ENCODE data around the gene MYO7B.

Gene MYO7B

GRCh38 chr2:127681976-127682857 lies 146.7 kb downstream of the MYO7B start:
- ATAC-seq: no peak; the same call in 2 of the 3 replicates
- TF ChIP-seq ZC3H10 (CRISPR knock-in tag; IDR thresholded peaks at IDR 0.05) (no peak), ISL1 (CRISPR knock-in tag; IDR thresholded peaks at IDR 0.05) (no peak), ARNTL (CRISPR knock-in tag; IDR thresholded peaks at IDR 0.05; ENCODE audit: borderline replicate concordance, low read depth) (no peak), TCF4 (CRISPR knock-in tag; IDR thresholded peaks at IDR 0.05; ENCODE audit: borderline replicate concordance) (no peak), SNAI2 (CRISPR knock-in tag; IDR thresholded peaks at IDR 0.05) (no peak)
- TF ChIP-seq, protein P1, sequence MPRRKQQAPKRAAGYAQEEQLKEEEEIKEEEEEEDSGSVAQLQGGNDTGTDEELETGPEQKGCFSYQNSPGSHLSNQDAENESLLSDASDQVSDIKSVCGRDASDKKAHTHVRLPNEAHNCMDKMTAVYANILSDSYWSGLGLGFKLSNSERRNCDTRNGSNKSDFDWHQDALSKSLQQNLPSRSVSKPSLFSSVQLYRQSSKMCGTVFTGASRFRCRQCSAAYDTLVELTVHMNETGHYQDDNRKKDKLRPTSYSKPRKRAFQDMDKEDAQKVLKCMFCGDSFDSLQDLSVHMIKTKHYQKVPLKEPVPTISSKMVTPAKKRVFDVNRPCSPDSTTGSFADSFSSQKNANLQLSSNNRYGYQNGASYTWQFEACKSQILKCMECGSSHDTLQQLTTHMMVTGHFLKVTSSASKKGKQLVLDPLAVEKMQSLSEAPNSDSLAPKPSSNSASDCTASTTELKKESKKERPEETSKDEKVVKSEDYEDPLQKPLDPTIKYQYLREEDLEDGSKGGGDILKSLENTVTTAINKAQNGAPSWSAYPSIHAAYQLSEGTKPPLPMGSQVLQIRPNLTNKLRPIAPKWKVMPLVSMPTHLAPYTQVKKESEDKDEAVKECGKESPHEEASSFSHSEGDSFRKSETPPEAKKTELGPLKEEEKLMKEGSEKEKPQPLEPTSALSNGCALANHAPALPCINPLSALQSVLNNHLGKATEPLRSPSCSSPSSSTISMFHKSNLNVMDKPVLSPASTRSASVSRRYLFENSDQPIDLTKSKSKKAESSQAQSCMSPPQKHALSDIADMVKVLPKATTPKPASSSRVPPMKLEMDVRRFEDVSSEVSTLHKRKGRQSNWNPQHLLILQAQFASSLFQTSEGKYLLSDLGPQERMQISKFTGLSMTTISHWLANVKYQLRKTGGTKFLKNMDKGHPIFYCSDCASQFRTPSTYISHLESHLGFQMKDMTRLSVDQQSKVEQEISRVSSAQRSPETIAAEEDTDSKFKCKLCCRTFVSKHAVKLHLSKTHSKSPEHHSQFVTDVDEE (CRISPR knock-in tag; IDR thresholded peaks at IDR 0.05): no peak
- TF ChIP-seq, protein P2, sequence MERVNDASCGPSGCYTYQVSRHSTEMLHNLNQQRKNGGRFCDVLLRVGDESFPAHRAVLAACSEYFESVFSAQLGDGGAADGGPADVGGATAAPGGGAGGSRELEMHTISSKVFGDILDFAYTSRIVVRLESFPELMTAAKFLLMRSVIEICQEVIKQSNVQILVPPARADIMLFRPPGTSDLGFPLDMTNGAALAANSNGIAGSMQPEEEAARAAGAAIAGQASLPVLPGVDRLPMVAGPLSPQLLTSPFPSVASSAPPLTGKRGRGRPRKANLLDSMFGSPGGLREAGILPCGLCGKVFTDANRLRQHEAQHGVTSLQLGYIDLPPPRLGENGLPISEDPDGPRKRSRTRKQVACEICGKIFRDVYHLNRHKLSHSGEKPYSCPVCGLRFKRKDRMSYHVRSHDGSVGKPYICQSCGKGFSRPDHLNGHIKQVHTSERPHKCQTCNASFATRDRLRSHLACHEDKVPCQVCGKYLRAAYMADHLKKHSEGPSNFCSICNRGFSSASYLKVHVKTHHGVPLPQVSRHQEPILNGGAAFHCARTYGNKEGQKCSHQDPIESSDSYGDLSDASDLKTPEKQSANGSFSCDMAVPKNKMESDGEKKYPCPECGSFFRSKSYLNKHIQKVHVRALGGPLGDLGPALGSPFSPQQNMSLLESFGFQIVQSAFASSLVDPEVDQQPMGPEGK (CRISPR knock-in tag; IDR thresholded peaks at IDR 0.05; ENCODE audit: borderline replicate concordance): no peak

DNA sequence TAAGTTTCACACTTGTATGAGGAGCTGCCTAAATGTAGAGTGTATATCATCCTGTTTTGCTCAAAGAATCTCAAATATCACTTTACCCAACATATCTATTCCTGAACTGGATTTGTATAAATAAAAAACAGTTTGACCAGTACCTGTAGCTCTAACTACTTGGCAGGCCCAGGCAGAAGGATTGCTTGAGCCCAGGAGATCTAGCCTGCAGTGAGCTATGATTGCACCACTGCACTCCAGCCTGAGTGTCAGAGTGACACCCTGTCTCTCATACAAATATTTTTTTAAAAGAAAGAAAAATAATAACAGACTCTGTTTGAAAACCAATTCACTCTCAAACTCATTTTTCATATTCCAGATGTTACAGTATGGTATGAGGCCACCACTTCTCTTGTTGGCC lies 147.6 kb downstream of the MYO7B start:
- ATAC-seq: no peak
- no peak for TF ChIP-seq POU6F1 (CRISPR knock-in tag; IDR thresholded peaks at IDR 0.05; ENCODE audit: borderline replicate concordance, low read depth)
- no peak for TF ChIP-seq ZC3H10 (CRISPR knock-in tag; IDR thresholded peaks at IDR 0.05)
- no peak for TF ChIP-seq ZNF8 (CRISPR knock-in tag; IDR thresholded peaks at IDR 0.05)
- TF ChIP-seq ZFP3 (CRISPR knock-in tag; IDR thresholded peaks at IDR 0.05): no peak
- TF ChIP-seq, protein P1 (CRISPR knock-in tag; IDR thresholded peaks at IDR 0.05): no peak
- no peak for TF ChIP-seq TCF4 (CRISPR knock-in tag; IDR thresholded peaks at IDR 0.05; ENCODE audit: borderline replicate concordance)
- TF ChIP-seq GLIS3 (CRISPR knock-in tag; IDR thresholded peaks at IDR 0.05): no peak
- no peak for TF ChIP-seq SNAI2 (CRISPR knock-in tag; IDR thresholded peaks at IDR 0.05)
- TF ChIP-seq ZNF70 (CRISPR knock-in tag; IDR thresholded peaks at IDR 0.05): no peak
- TF ChIP-seq TOX (CRISPR knock-in tag; IDR thresholded peaks at IDR 0.05; ENCODE audit: borderline replicate concordance): no peak
- no peak for TF ChIP-seq ISL1 (CRISPR knock-in tag; IDR thresholded peaks at IDR 0.05)
- no peak for TF ChIP-seq CSRNP3 (CRISPR knock-in tag; IDR thresholded peaks at IDR 0.05)
- TF ChIP-seq BACH2 (CRISPR knock-in tag; IDR thresholded peaks at IDR 0.05; ENCODE audit: borderline replicate concordance): no peak
- TF ChIP-seq ARNTL (CRISPR knock-in tag; IDR thresholded peaks at IDR 0.05; ENCODE audit: borderline replicate concordance, low read depth): no peak
- no peak for TF ChIP-seq OSR1 (CRISPR knock-in tag; IDR thresholded peaks at IDR 0.05)
- no peak for TF ChIP-seq ESRRG (CRISPR knock-in tag; IDR thresholded peaks at IDR 0.05)
- TF ChIP-seq ZNF565 (CRISPR knock-in tag; conservative IDR thresholded peaks at IDR 0.05; ENCODE audit: low read depth): no peak
- TF ChIP-seq CSDC2 (CRISPR knock-in tag; IDR thresholded peaks at IDR 0.05): no peak

Measured in SK-N-SH treated with all-trans-retinoic acid at 6 μM for 48 hours (cell line).